GM12892 (cell line): ENCODE results near the gene AOPEP.

Experiments used
- POLR2A ChIP-seq: IDR thresholded peaks from 2 replicates; pipeline ENCODE4 v1.6.1; 2011; ENCODE audit warnings: low read depth, low read length, control low read depth
- POLR2AphosphoS5 ChIP-seq: IDR thresholded peaks from 2 replicates; pipeline ENCODE4 v1.6.1; 2011; ENCODE audit warnings: low read depth, low read length, control low read depth
- TAF1 ChIP-seq: IDR thresholded peaks from 2 replicates; pipeline ENCODE4 v1.6.1; 2011; ENCODE audit warnings: low read depth, mild to moderate bottlenecking, control low read depth, low read length, borderline replicate concordance

DNA sequence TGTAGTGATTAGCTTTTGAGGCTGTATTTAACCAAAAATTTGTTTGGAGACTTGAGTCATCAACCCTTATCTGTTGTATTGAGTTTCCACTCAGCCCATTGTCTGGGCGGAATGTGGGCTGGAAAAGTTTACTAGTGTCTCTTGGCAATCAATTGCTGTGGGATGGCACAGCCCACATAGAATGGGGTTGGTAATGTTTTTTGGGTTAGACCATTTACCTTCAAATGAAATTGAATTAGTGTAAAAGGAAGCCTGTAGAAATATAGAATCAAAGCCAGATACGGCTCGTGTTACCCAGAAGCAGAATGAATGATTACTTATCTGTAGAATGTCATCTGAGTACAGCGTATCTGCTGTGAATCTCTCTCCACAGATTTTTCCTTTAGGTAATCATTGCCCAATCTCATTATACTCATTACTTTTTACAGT lies 142.9 kb downstream of the AOPEP start:
- TF ChIP-seq POLR2AphosphoS5 (no peak), POLR2A (no peak), TAF1 (no peak)
